SK-N-SH (cell line): ENCODE data around the gene CD200. TPM values are rescaled to one million over a fixed set of nuclear protein-coding genes. Genes with fewer than 3 reads are reported as not detected.

Experiments used
- CTCF ChIA-PET: fragments of 300-600, 350-600 bp; formaldehyde crosslinking; extraction: SDS; loops from one replicate; lab custom pipeline; 2021; lab: Yijun Ruan, JAX
- POLR2A ChIA-PET: fragments of 350-600 bp; sonication (Branson Sonifier 250); formaldehyde crosslinking; extraction: SDS; loops from one replicate; lab custom pipeline; 2020; ENCODE audit warnings: antibody characterized with exemption, inconsistent platforms; lab: Yijun Ruan, JAX
- DNase-seq: peaks from one replicate; pipeline ENCODE4 v3.0.0; 2012
- H2AFZ ChIP-seq: fragments of 200-600 bp; sonication (generic); 2 replicates; pipeline ENCODE4 v1.8.1; 2016; ENCODE audit warnings: antibody characterized with exemption, mild to moderate bottlenecking, low read depth
- H3F3A ChIP-seq: fragments of 200-600 bp; sonication (generic); replicated peaks from 2 replicates; pipeline ENCODE3; 2016; ENCODE audit warnings: antibody characterized with exemption, mild to moderate bottlenecking; ENCODE audit not compliant: insufficient read depth
- H3K27ac ChIP-seq, 2 experiments: fragments of 200-500 bp in 1 of 2; fragments of 200-600 bp in 1 of 2; sonication (Bioruptor generic) in 1 of 2; sonication (generic), shearing (Covaris generic) in 1 of 2; 2 replicates each; pipeline versions ENCODE4 v1.5.1 to v1.6.1; 2014 to 2016; ENCODE audit warnings: low read depth in 2 of 2, inconsistent platforms in 1 of 2, low read length in 1 of 2, mild to moderate bottlenecking in 1 of 2, mixed read lengths in 1 of 2
- H3K27me3 ChIP-seq: fragments of 200-600 bp; sonication (generic), shearing (Covaris generic); 2 replicates; pipeline ENCODE4 v1.6.1; 2016; ENCODE audit warnings: mixed run types; ENCODE audit not compliant: insufficient read depth
- H3K36me3 ChIP-seq, 2 experiments: fragments of 200-500 bp in 1 of 2; fragments of 200-600 bp in 1 of 2; sonication (Bioruptor generic) in 1 of 2; sonication (generic) in 1 of 2; replicated peaks in 1 of 2; 2 replicates each; pipeline versions ENCODE3 to v1.5.1; 2014 to 2016; ENCODE audit warnings: low read length in 1 of 2, mild to moderate bottlenecking in 1 of 2; ENCODE audit not compliant: insufficient read depth in 2 of 2, control insufficient read depth in 1 of 2
- H3K4me1 ChIP-seq, 2 experiments: fragments of 200-500 bp in 1 of 2; fragments of 200-600 bp in 1 of 2; sonication (Bioruptor generic) in 1 of 2; sonication (generic), shearing (Covaris generic) in 1 of 2; 2 replicates each; pipeline versions ENCODE4 v1.5.1 to v1.6.1; 2014 to 2016; ENCODE audit warnings: low read depth in 1 of 2, low read length in 1 of 2, mixed run types in 1 of 2; ENCODE audit not compliant: insufficient read depth in 2 of 2, control insufficient read depth in 1 of 2
- H3K4me2 ChIP-seq: fragments of 200-600 bp; sonication (generic), shearing (Covaris generic); 2 replicates; pipeline ENCODE4 v1.6.1; 2017; ENCODE audit warnings: mixed run types
- H3K4me3 ChIP-seq, 2 experiments: fragments of 200-500 bp in 1 of 2; fragments of 200-600 bp in 1 of 2; sonication (Bioruptor generic) in 1 of 2; sonication (generic), shearing (Covaris generic) in 1 of 2; 2 replicates each; pipeline versions ENCODE4 v1.5.1 to v1.8.1; 2014 to 2016; ENCODE audit warnings: low read depth in 2 of 2, inconsistent platforms in 1 of 2, low read length in 1 of 2, mild to moderate bottlenecking in 1 of 2, mixed read lengths in 1 of 2, moderate library complexity in 1 of 2
- H3K79me2 ChIP-seq: fragments of 200-600 bp; sonication (generic); 2 replicates; pipeline ENCODE4 v1.8.1; 2017; ENCODE audit warnings: mild to moderate bottlenecking; ENCODE audit not compliant: insufficient read depth
- H3K9ac ChIP-seq: fragments of 200-600 bp; sonication (generic); 2 replicates; pipeline ENCODE4 v1.6.1; 2017; ENCODE audit warnings: mixed run types
- H3K9me2 ChIP-seq: fragments of 200-600 bp; sonication (generic); 2 replicates; pipeline ENCODE4 v1.6.1; 2017; ENCODE audit warnings: mixed run types
- H3K9me3 ChIP-seq: fragments of 200-600 bp; sonication (generic); 2 replicates; pipeline ENCODE4 v1.6.1; 2017; ENCODE audit warnings: mixed run types, mild to moderate bottlenecking, moderate library complexity
- H4K20me1 ChIP-seq: fragments of 200-600 bp; sonication (generic); 2 replicates; pipeline ENCODE4 v1.6.1; 2017; ENCODE audit warnings: mild to moderate bottlenecking, mixed run types; ENCODE audit not compliant: insufficient read depth
- CHD2 ChIP-seq: fragments of 150-350 bp; IDR thresholded peaks from 2 replicates; pipeline ENCODE4 v1.6.1; 2018; ENCODE audit warnings: low read length; ENCODE audit not compliant: partially characterized antibody
- EZH2phosphoT487 ChIP-seq: fragments of 200-600 bp; sonication (generic); IDR thresholded peaks from 2 replicates; pipeline ENCODE4 v1.6.1; 2017; ENCODE audit warnings: low read depth, mixed run types, mild to moderate bottlenecking, antibody characterized with exemption, moderate library complexity, borderline replicate concordance
- FOSL2 ChIP-seq: IDR thresholded peaks from 2 replicates; pipeline ENCODE4 v1.4.0; 2012; ENCODE audit warnings: low read depth, mild to moderate bottlenecking, moderate library complexity, borderline replicate concordance
- FOXM1 ChIP-seq: IDR thresholded peaks from 2 replicates; pipeline ENCODE4 v1.4.0; 2012; ENCODE audit warnings: low read depth, mild to moderate bottlenecking
- GABPA ChIP-seq: IDR thresholded peaks from 2 replicates; pipeline ENCODE4 v1.4.0; 2012; ENCODE audit warnings: low read depth, mild to moderate bottlenecking
- NFIC ChIP-seq: IDR thresholded peaks from 2 replicates; pipeline ENCODE4 v1.4.0; 2012; ENCODE audit warnings: borderline replicate concordance
- NRF1 ChIP-seq: IDR thresholded peaks from 2 replicates; pipeline ENCODE4 v1.6.1; 2012; ENCODE audit warnings: low read depth, mild to moderate bottlenecking, low read length
- POLR2AphosphoS5 ChIP-seq: IDR thresholded peaks from 2 replicates; pipeline ENCODE4 v1.6.1; 2012; ENCODE audit warnings: low read depth, low read length
- RAD21 ChIP-seq: IDR thresholded peaks from 2 replicates; pipeline ENCODE4 v1.6.1; 2012; ENCODE audit warnings: mild to moderate bottlenecking, low read length
- RCOR1 ChIP-seq: fragments of 150-350 bp; IDR thresholded peaks from 2 replicates; pipeline ENCODE4 v1.6.1; 2017; ENCODE audit warnings: antibody characterized with exemption, low read length
- RFX5 ChIP-seq: IDR thresholded peaks from 2 replicates; pipeline ENCODE4 v1.6.1; 2012; ENCODE audit warnings: mild to moderate bottlenecking, improper control_type of control experiment, low read length
- RXRA ChIP-seq: IDR thresholded peaks from 2 replicates; pipeline ENCODE4 v1.4.0; 2012; ENCODE audit warnings: low read depth, mild to moderate bottlenecking, borderline replicate concordance
- SMC3 ChIP-seq: IDR thresholded peaks from 2 replicates; pipeline ENCODE4 v1.6.1; 2012; ENCODE audit warnings: low read depth, low read length, improper control_type of control experiment
- TAF1 ChIP-seq: IDR thresholded peaks from 2 replicates; pipeline ENCODE4 v1.6.1; 2012; ENCODE audit warnings: low read depth, mild to moderate bottlenecking, low read length, moderate library complexity, borderline replicate concordance
- TEAD4 ChIP-seq: IDR thresholded peaks from 2 replicates; pipeline ENCODE4 v1.4.0; 2012; ENCODE audit warnings: mild to moderate bottlenecking, borderline replicate concordance; ENCODE audit not compliant: insufficient read depth
- WGBS: methylation state at CpG from one replicate; pipeline ENCODE4 v1.1.6; 2017; ENCODE audit warnings: low lambda C conversion rate; 5-methylcytosine and 5-hydroxymethylcytosine counted together
- polyA plus RNA-seq, 3 experiments: library from polyadenylated mRNA; depleted of rRNA; stranded (reverse); fragments of >200 nt; gene quantifications; 2 replicates each; pipeline ENCODE4 v1.2.3, GENCODE V29; 2012
- TF ChIP-seq, protein P1 (sequence below): IDR thresholded peaks from 2 replicates; pipeline ENCODE4 v1.4.0; 2012; ENCODE audit warnings: low read depth, borderline replicate concordance
- TF ChIP-seq, protein P2 (sequence below): IDR thresholded peaks from 2 replicates; pipeline ENCODE4 v1.6.1; 2012; ENCODE audit warnings: mild to moderate bottlenecking, low read depth, low read length, moderate library complexity
- TF ChIP-seq, protein P3 (sequence below): fragments of 150-350 bp; IDR thresholded peaks from 2 replicates; pipeline ENCODE4 v1.6.1; 2017; ENCODE audit warnings: antibody characterized with exemption, low read length, low read depth, borderline replicate concordance
- TF ChIP-seq, protein P4 (sequence below): IDR thresholded peaks from 2 replicates; pipeline ENCODE4; 2012

CD200 gene
- polyA plus RNA-seq, 1 of the 3 experiments (the other 2 are of a cell fraction), result 1.1 TPM

DNA sequence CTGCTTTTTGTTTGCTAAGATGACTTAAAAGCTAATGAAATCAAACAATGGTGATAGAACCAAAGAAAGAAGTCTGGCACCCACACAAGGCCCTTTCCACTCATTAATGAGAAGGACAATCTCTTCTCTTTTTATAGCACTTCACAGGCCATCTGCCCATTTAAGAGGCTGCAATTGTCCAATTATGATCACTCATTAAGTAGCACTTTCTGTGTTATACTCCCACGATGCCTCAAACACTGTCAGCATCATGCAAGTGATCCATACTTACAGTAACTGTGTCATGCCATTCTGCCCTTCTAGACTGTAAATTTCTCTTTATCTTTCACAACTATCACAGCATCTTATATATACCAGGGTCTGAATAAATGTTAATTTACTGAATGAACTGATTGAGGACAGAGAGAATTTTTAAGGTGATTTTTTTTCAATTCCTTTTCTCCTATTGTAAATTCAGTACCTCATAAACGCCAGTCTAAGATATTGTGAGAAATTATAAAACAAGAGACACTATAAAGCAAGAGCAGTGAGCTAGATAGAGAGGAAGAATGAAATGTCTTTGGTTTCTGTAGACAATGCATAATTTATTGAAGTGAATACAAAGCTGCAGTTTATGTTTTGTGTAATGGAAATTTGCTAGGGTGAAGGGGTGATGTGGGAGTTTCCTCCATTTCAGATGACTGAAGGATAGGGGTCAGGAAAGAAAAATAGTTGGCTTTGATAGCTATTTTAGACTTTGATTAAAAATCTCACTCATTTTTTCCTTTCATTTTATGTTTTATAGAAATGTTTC is 17.3 kb downstream of the CD200 start:
- Histone ChIP-seq H3K27me3 (no peaks in the 10 kb centered on the region), H3K27ac (no peak overlapping the region)

DNA sequence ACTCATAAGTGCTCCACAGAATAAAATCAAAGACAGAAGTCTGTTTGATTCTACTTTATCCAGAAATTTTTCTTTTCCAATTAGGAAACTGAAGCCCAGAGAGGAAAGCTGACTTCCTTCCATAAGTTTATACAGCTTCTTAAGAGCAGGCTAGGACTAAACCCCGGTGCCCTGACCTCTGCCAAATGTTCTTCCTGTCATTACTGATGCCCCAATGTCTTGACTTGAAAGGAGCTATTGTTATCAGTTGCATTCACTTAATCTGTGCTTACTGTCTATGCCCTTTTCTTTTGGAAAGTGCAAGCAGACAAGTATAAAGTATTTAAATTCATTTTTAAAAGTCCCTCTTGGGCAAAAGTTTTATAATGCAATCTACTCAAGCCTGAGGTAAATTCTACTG is 18.1 kb downstream of the CD200 start:
- peaks cover 0 to 2% of the 10 kb centered on the region in 2 experiments for H3K36me3 ChIP-seq
- H4K20me1 ChIP-seq, result no peaks in the 10 kb centered on the region
- no peaks in the 10 kb centered on the region for H3K9me3 ChIP-seq
- ChIA-PET POLR2A (no interaction called here), CTCF (interaction anchor here (1.1 to 1.8 kb wide), 3 partner anchors 14 to 58 kb away, joined by 3 to 6 read pairs (median 3); partner anchors contain the start of gene CD200)
- TF ChIP-seq SMC3, result no peak
- no peak for TF ChIP-seq CHD2
- TF ChIP-seq FOSL2, result no peak
- TF ChIP-seq RXRA, result no peak
- TF ChIP-seq, protein P1, sequence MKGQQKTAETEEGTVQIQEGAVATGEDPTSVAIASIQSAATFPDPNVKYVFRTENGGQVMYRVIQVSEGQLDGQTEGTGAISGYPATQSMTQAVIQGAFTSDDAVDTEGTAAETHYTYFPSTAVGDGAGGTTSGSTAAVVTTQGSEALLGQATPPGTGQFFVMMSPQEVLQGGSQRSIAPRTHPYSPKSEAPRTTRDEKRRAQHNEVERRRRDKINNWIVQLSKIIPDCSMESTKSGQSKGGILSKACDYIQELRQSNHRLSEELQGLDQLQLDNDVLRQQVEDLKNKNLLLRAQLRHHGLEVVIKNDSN, result no peak
- TF ChIP-seq TEAD4, result no peak
- TF ChIP-seq, protein P2, sequence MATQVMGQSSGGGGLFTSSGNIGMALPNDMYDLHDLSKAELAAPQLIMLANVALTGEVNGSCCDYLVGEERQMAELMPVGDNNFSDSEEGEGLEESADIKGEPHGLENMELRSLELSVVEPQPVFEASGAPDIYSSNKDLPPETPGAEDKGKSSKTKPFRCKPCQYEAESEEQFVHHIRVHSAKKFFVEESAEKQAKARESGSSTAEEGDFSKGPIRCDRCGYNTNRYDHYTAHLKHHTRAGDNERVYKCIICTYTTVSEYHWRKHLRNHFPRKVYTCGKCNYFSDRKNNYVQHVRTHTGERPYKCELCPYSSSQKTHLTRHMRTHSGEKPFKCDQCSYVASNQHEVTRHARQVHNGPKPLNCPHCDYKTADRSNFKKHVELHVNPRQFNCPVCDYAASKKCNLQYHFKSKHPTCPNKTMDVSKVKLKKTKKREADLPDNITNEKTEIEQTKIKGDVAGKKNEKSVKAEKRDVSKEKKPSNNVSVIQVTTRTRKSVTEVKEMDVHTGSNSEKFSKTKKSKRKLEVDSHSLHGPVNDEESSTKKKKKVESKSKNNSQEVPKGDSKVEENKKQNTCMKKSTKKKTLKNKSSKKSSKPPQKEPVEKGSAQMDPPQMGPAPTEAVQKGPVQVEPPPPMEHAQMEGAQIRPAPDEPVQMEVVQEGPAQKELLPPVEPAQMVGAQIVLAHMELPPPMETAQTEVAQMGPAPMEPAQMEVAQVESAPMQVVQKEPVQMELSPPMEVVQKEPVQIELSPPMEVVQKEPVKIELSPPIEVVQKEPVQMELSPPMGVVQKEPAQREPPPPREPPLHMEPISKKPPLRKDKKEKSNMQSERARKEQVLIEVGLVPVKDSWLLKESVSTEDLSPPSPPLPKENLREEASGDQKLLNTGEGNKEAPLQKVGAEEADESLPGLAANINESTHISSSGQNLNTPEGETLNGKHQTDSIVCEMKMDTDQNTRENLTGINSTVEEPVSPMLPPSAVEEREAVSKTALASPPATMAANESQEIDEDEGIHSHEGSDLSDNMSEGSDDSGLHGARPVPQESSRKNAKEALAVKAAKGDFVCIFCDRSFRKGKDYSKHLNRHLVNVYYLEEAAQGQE, result no peak
- no peak for TF ChIP-seq GABPA
- no peak for TF ChIP-seq POLR2AphosphoS5
- no peak for TF ChIP-seq NFIC
- no peak for TF ChIP-seq NRF1
- TF ChIP-seq, protein P3, sequence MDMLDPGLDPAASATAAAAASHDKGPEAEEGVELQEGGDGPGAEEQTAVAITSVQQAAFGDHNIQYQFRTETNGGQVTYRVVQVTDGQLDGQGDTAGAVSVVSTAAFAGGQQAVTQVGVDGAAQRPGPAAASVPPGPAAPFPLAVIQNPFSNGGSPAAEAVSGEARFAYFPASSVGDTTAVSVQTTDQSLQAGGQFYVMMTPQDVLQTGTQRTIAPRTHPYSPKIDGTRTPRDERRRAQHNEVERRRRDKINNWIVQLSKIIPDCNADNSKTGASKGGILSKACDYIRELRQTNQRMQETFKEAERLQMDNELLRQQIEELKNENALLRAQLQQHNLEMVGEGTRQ, result no peak
- no peak for TF ChIP-seq RCOR1
- TF ChIP-seq RFX5, result no peak
- no peak for TF ChIP-seq EZH2phosphoT487
- TF ChIP-seq FOXM1, result no peak
- TF ChIP-seq RAD21, result no peak
- TF ChIP-seq, protein P4, sequence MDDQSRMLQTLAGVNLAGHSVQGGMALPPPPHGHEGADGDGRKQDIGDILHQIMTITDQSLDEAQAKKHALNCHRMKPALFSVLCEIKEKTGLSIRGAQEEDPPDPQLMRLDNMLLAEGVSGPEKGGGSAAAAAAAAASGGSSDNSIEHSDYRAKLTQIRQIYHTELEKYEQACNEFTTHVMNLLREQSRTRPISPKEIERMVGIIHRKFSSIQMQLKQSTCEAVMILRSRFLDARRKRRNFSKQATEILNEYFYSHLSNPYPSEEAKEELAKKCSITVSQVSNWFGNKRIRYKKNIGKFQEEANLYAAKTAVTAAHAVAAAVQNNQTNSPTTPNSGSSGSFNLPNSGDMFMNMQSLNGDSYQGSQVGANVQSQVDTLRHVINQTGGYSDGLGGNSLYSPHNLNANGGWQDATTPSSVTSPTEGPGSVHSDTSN, result no peak
- TF ChIP-seq TAF1, result no peak
- no peak for DNase-seq
- no peak overlapping the region for H3K4me2 ChIP-seq
- no peaks in the 10 kb centered on the region for H3K27me3 ChIP-seq
- H2AFZ ChIP-seq, result no peak overlapping the region
- H3K9me2 ChIP-seq, result no peaks in the 10 kb centered on the region
- H3K4me3 ChIP-seq, result no peak overlapping the region
- H3K4me1 ChIP-seq, result no peaks in the 10 kb centered on the region
- WGBS, result 33% methylated on average over 1 of the region's 1 CpG
- no peaks in the 10 kb centered on the region for H3F3A ChIP-seq
- no peaks in the 10 kb centered on the region for H3K79me2 ChIP-seq
- H3K27ac ChIP-seq, result no peak overlapping the region
- H3K9ac ChIP-seq, result no peak overlapping the region

More for the DNA sequence above, 17.3 kb downstream of the CD200 start:
- H3K79me2 ChIP-seq, result no peaks in the 10 kb centered on the region
- no peak overlapping the region for H2AFZ ChIP-seq
- DNase-seq, result no peak
- no peak overlapping the region for H3K4me3 ChIP-seq
- TF ChIP-seq NRF1, result no peak
- H3K4me2 ChIP-seq, result no peak overlapping the region
- WGBS, result 41% methylated on average over 2 of the region's 2 CpGs
- H3K36me3 ChIP-seq, result peaks cover 0 to 2% of the 10 kb centered on the region in 2 experiments
- H3K9ac ChIP-seq, result no peak overlapping the region
- H4K20me1 ChIP-seq, result no peaks in the 10 kb centered on the region
- no peaks in the 10 kb centered on the region for H3K4me1 ChIP-seq
- no peaks in the 10 kb centered on the region for H3F3A ChIP-seq
- POLR2A ChIA-PET, result no interaction called here
- CTCF ChIA-PET, result interaction anchor here (1.1 to 1.8 kb wide), 3 partner anchors 13 to 57 kb away, joined by 3 to 6 read pairs (median 3); partner anchors contain the start of gene CD200
- no peaks in the 10 kb centered on the region for H3K9me2 ChIP-seq
- no peaks in the 10 kb centered on the region for H3K9me3 ChIP-seq
